Astrocyte of the cerebellum (primary cell): ENCODE data around the gene CCR6.

ENCODE experiments used
- DNase-seq: peaks from one replicate; pipeline ENCODE4 v3.0.0-alpha.2; 2011; ENCODE audit warnings: low read depth
- H3K4me3 ChIP-seq: 2 replicates; pipeline ENCODE4 v1.5.1; 2011; ENCODE audit warnings: mild to moderate bottlenecking, low read depth, low read length, moderate library complexity
- CTCF ChIP-seq: IDR thresholded peaks from 2 replicates; pipeline ENCODE4 v1.5.1; 2012; ENCODE audit warnings: low read length, low read depth, moderate library complexity, mild to moderate bottlenecking; ENCODE audit errors: missing control alignments
- in situ Hi-C: cut with HindIII; loops from 2 replicates; pipeline ENCODE4 v1.10.0; 2017; ENCODE audit warnings: low sequenced_read_pairs

CCR6 gene

DNA sequence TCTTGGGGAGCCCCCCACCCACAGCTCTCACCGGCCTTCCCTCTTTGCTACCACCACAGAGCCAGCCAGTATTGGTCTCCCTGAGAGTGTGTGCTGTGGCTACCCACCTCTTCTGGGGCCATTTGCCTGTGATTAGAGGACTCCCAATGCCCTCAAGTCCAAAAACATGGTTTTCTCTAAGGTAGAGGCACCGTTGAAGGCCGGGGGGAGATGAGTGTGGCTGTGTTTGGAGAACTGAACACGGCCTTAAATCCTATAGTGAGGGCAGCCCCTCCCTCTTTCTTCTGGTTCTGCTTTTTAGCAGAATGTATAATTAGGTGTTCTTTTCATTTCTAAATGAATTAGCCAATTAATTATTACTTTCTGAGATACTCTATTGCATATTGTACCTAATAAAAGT is 2.5 kb downstream of the CCR6 start:
- in situ Hi-C loops = no loop called here
- H3K4me3 ChIP-seq = no peak overlapping the region
- no peak for DNase-seq
- no peak for TF ChIP-seq CTCF

- TF ChIP-seq CTCF = no peak
- in situ Hi-C loops = no loop called here
- DNase-seq = no peak
- no peak overlapping the region for H3K4me3 ChIP-seq
Measured at GRCh38 chr6:167125855-167126349, 3.0 kb downstream of the CCR6 start.

GRCh38 chr6:167127785-167128531 is 5.1 kb downstream of the CCR6 start:
- in situ Hi-C loops = no loop called here
- no peak for TF ChIP-seq CTCF
- H3K4me3 ChIP-seq = no peak overlapping the region
- no peak for DNase-seq

- no peak overlapping the region for H3K4me3 ChIP-seq
- DNase-seq = no peak
- no peak for TF ChIP-seq CTCF
- in situ Hi-C loops = no loop called here
Measured at GRCh38 chr6:167129159-167129558, 6.3 kb downstream of the CCR6 start.

GRCh38 chr6:167129562-167129961 is 6.7 kb downstream of the CCR6 start:
- in situ Hi-C loops = no loop called here
- TF ChIP-seq CTCF = no peak
- no peak for DNase-seq
- no peak overlapping the region for H3K4me3 ChIP-seq

- in situ Hi-C loops = no loop called here
- no peak for TF ChIP-seq CTCF
- no peak overlapping the region for H3K4me3 ChIP-seq
Measured at GRCh38 chr6:167130008-167130677, 7.2 kb downstream of the CCR6 start.

More at GRCh38 chr6:167130008-167130677, 7.2 kb downstream of the CCR6 start:
- DNase-seq = no peak
